ENCODE results near the gene RRP1. TPM values are rescaled to one million over a fixed set of nuclear protein-coding genes. Genes with fewer than 3 reads are reported as not detected.

RRP1 gene
- total RNA-seq, 1 donor from 2014 or later, result 18.2 TPM

GRCh38 chr21:43834146-43834905 lies 44.9 kb downstream of the RRP1 start:
- no peak for DNase-seq (ENCODE audit: extremely low spot score in 2 of 2)
- Histone ChIP-seq H3K4me1 (no peaks in the 10 kb centered on the region), H3K27ac (no peak overlapping the region), H3K4me3 (no peak overlapping the region), H3K36me3 (no peaks in the 10 kb centered on the region), H3K9me3 (no peaks in the 10 kb centered on the region), H3K27me3 (no peaks in the 10 kb centered on the region)
- TF ChIP-seq POLR2A (IDR thresholded peaks at IDR 0.05) (no peak), CTCF (IDR thresholded peaks at IDR 0.05) (no peak), POLR2AphosphoS5 (IDR thresholded peaks at IDR 0.05; ENCODE audit: insufficient read depth in 1 of 2, low read depth in 1 of 2) (no peak)
- intact Hi-C loops (cut with DNase I), result no loop called here

DNA sequence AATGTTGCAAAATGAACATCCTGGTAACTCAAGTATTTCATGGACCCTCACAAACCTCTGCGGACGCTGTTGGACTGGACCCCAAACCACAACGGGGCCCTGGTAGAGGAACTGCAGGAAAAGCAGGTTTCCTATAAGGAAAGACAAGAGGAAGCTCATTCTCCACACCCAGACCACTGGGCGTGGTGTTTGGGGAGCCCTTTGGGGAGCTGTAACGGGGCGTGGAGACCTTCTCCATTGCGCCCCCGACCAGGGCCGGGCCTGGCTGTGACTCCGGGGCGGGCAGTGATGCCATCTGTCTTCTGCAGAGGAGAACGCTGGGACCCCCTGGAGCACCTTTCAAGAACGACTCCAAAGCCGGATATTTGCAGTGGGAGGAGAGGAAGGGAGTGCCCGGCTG lies 45.7 kb downstream of the RRP1 start:
- no peaks in the 10 kb centered on the region for H3K4me1 ChIP-seq
- TF ChIP-seq CTCF (IDR thresholded peaks at IDR 0.05) (no peak), POLR2A (IDR thresholded peaks at IDR 0.05) (no peak), POLR2AphosphoS5 (IDR thresholded peaks at IDR 0.05; ENCODE audit: insufficient read depth in 1 of 2, low read depth in 1 of 2) (no peak)
- H3K9me3 ChIP-seq, result no peaks in the 10 kb centered on the region
- no peaks in the 10 kb centered on the region for H3K36me3 ChIP-seq
- DNase-seq (ENCODE audit: extremely low spot score in 2 of 2), result no peak
- H3K4me3 ChIP-seq, result no peak overlapping the region
- H3K27me3 ChIP-seq, result no peaks in the 10 kb centered on the region
- no peak overlapping the region for H3K27ac ChIP-seq
- intact Hi-C loops (cut with DNase I), result no loop called here

DNA sequence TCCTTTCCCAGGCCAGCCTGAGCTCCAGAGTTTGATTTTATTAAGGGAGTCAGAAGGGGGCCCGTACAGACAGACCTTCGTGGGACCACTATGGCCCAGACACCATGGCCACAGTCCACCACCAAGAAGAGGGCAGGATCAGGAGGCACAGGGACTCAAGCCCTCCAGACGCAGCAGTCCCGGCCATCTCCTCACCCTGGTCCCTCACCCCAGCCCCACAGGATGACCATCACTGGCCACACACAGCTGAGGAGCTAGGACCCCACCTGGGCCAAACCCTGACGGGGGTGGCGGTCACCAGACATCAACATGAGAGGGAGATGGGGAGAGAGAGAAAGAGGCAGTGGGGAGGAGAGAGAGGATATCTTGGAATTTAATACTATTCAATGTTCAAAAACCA lies 46.5 kb downstream of the RRP1 start:
- no peak overlapping the region for H3K4me3 ChIP-seq
- no peak overlapping the region for H3K27ac ChIP-seq
- intact Hi-C loops (cut with DNase I), result no loop called here
- TF ChIP-seq POLR2A (IDR thresholded peaks at IDR 0.05), result no peak
- TF ChIP-seq CTCF (IDR thresholded peaks at IDR 0.05), result no peak
- TF ChIP-seq POLR2AphosphoS5 (IDR thresholded peaks at IDR 0.05; ENCODE audit: insufficient read depth in 1 of 2, low read depth in 1 of 2), result no peak
- no peaks in the 10 kb centered on the region for H3K27me3 ChIP-seq
- no peaks in the 10 kb centered on the region for H3K4me1 ChIP-seq
- no peak for DNase-seq (ENCODE audit: extremely low spot score in 2 of 2)
- no peaks in the 10 kb centered on the region for H3K9me3 ChIP-seq
- no peaks in the 10 kb centered on the region for H3K36me3 ChIP-seq

GRCh38 chr21:43836616-43837015 lies 47.2 kb downstream of the RRP1 start:
- Histone ChIP-seq H3K4me1 (no peaks in the 10 kb centered on the region), H3K27me3 (no peaks in the 10 kb centered on the region), H3K36me3 (no peaks in the 10 kb centered on the region), H3K9me3 (no peaks in the 10 kb centered on the region), H3K4me3 (no peak overlapping the region), H3K27ac (no peak overlapping the region)
- intact Hi-C loops (cut with DNase I), result no loop called here
- TF ChIP-seq POLR2AphosphoS5 (IDR thresholded peaks at IDR 0.05; ENCODE audit: insufficient read depth in 1 of 2, low read depth in 1 of 2), result no peak
- no peak for TF ChIP-seq CTCF (IDR thresholded peaks at IDR 0.05)
- TF ChIP-seq POLR2A (IDR thresholded peaks at IDR 0.05), result no peak
- no peak for DNase-seq (ENCODE audit: extremely low spot score in 2 of 2)

DNA sequence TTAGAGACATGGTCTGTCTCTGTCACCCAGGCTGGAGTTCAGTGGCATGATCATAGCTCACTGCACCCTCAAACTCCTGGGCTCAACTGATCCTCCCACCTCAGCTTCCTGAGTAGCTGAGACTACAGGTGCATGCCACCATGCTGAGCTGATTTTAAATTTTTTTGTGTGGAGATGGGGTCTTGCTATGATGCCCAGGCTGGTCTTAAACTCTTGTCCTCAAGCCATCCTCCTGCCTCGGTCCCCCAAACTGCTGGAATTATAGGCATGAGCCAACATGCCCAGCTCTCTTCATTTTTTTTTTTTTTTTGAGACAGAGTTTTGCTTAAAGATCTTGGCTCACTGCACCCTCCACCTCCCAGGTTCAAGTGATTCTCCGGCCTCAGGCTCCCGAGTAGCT lies 50.9 kb downstream of the RRP1 start:
- no peaks in the 10 kb centered on the region for H3K36me3 ChIP-seq
- TF ChIP-seq CTCF (IDR thresholded peaks at IDR 0.05), result no peak
- TF ChIP-seq POLR2AphosphoS5 (IDR thresholded peaks at IDR 0.05; ENCODE audit: insufficient read depth in 1 of 2, low read depth in 1 of 2), result no peak
- no peak for TF ChIP-seq POLR2A (IDR thresholded peaks at IDR 0.05)
- no peaks in the 10 kb centered on the region for H3K4me1 ChIP-seq
- H3K9me3 ChIP-seq, result no peaks in the 10 kb centered on the region
- intact Hi-C loops (cut with DNase I), result no loop called here
- no peak overlapping the region for H3K4me3 ChIP-seq
- no peak for DNase-seq (ENCODE audit: extremely low spot score in 2 of 2)
- no peaks in the 10 kb centered on the region for H3K27me3 ChIP-seq
- H3K27ac ChIP-seq, result no peak overlapping the region

Measured in vagina (tissue), 2 donors.